Measurements from ENCODE around the gene TMEM178B.
"Not testable (repeated sequence)": the region's sequence is repeated elsewhere in the genome, so short reads cannot be mapped to it uniquely, and the experiment has no call there.

TMEM178B gene

DNA sequence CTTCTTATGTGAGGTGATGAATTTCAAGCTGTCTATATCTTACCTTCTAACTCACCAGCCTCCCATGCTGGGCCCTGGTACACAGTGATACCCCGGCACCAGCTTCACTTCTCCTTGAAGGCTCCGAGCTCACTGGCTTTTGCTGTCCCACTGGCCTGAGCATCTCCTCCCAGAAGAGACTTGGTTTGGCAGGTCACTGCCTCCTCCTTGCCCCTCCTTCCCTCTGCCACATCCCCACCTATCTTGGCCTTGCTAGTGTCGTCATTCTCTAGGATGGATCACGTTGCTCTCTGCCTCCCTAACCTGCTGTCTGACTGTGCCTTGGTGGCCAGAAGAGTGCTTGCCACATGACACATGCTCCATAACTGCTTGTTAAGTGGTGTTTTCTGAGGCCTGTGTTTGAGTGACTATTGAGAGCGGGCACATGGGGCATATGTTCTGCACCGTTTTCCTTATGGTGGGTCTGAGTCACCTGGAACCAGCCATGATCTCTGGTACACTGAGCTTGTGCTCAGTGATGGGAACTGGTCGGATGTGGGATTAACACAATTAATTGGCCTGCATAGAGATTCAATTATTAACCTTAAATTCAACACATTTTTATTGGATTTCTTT is 86.5 kb downstream of the TMEM178B start:
- no peak overlapping the region for H3K4me3 ChIP-seq (ENCODE audit: low read depth, low read length)
- TF ChIP-seq, protein P1, sequence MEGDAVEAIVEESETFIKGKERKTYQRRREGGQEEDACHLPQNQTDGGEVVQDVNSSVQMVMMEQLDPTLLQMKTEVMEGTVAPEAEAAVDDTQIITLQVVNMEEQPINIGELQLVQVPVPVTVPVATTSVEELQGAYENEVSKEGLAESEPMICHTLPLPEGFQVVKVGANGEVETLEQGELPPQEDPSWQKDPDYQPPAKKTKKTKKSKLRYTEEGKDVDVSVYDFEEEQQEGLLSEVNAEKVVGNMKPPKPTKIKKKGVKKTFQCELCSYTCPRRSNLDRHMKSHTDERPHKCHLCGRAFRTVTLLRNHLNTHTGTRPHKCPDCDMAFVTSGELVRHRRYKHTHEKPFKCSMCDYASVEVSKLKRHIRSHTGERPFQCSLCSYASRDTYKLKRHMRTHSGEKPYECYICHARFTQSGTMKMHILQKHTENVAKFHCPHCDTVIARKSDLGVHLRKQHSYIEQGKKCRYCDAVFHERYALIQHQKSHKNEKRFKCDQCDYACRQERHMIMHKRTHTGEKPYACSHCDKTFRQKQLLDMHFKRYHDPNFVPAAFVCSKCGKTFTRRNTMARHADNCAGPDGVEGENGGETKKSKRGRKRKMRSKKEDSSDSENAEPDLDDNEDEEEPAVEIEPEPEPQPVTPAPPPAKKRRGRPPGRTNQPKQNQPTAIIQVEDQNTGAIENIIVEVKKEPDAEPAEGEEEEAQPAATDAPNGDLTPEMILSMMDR (IDR thresholded peaks at IDR 0.05; ENCODE audit: low read depth, low read length, missing control alignments): no peak
- no peak for DNase-seq (ENCODE audit: low read depth)
- in situ Hi-C loops (cut with HindIII; ENCODE audit: low sequenced_read_pairs): no loop called here

DNA sequence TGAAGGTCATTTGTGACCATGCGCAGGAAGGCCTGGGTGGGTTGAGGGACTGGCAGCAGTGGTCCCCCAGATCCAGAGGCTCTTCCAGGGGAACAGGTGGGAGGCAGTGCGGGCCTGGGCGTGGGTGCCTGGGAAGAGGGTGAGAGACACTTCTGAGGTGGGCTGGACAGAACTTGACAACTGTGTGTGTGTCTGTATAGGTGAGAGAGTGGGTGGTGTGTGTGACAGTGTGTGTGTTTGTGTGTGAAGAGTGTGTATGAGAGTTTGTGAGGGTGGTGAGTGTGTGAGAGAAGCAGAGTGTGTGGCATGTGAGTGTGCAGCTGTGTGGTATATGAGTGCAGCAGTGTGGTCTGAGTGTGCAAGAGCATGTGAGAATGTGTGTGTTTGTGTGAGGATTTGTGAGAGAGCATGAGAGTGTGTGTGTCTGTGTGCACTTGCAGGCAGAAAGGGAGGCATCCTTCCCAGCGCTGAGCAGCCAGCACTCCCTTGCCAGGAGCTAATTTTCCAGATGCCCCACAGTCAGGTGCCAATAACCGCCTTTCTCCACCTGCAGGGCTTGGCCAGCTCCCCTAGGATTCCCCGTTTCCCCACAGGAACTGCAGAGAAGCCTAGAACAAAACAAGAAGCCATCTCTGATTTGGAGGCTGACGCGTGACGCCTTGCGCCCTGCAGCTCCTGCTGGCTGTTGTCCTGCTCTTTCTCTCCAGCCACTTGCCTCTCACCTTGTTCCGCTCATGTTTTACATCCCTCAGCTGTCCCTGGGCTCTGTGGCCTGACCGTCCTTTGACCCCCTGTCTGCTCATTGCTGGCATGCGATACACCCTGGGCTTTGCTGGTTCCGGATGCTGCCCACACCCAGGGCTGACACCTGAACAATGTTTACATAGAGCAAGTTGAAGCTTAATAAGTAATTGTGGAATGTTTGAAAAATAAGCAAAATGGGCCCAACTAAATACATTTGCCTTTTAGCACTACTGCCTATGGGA is 88.0 kb downstream of the TMEM178B start:
- in situ Hi-C loops (cut with HindIII; ENCODE audit: low sequenced_read_pairs): no loop called here
- no peak for DNase-seq (ENCODE audit: low read depth)
- TF ChIP-seq, protein P1 (IDR thresholded peaks at IDR 0.05; ENCODE audit: low read depth, low read length, missing control alignments): no peak
- no peak overlapping the region for H3K4me3 ChIP-seq (ENCODE audit: low read depth, low read length)

- DNase-seq (ENCODE audit: low read depth): no peak
- no peak overlapping the region for H3K4me3 ChIP-seq (ENCODE audit: low read depth, low read length)
- TF ChIP-seq, protein P1 (IDR thresholded peaks at IDR 0.05; ENCODE audit: low read depth, low read length, missing control alignments): no peak
- in situ Hi-C loops (cut with HindIII; ENCODE audit: low sequenced_read_pairs): no loop called here
These were observed 91.7 kb downstream of the TMEM178B start for GRCh38 chr7:141165521-141165920.

- no peak overlapping the region for H3K4me3 ChIP-seq (ENCODE audit: low read depth, low read length)
- in situ Hi-C loops (cut with HindIII; ENCODE audit: low sequenced_read_pairs): no loop called here
- no peak for DNase-seq (ENCODE audit: low read depth)
- TF ChIP-seq, protein P1 (IDR thresholded peaks at IDR 0.05; ENCODE audit: low read depth, low read length, missing control alignments): no peak
These were observed 93.1 kb downstream of the TMEM178B start for GRCh38 chr7:141166926-141167325.

DNA sequence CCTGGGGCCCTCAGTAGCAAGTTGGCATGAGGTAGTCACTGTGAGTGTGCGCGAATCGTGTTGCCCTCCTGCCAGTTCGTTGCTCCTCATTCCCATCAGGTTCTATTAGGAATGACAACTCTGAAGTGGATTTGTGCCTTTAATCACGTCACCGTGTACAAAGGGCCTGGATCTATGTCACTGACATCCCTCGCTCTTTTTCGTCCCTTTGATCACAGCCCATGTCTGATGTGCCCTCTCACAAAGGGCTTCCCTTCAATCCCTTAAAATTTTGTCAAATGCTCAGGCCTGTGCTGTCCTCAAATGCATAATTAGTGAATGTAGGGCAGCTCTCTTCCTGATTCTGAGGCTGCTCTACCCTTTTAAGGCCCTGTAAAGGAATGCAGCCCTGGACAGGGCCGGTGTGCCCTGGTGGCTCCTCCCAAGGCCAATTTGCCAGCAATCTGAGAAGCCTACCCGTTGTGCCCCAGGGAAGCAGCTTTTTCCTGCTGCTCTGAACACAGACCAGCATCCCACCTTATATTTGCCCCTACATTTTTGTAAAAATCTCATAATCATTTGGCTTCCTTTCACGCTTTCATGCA is 93.6 kb downstream of the TMEM178B start:
- TF ChIP-seq, protein P1 (IDR thresholded peaks at IDR 0.05; ENCODE audit: low read depth, low read length, missing control alignments): no peak
- H3K4me3 ChIP-seq (ENCODE audit: low read depth, low read length): no peak overlapping the region
- DNase-seq (ENCODE audit: low read depth): no peak
- in situ Hi-C loops (cut with HindIII; ENCODE audit: low sequenced_read_pairs): no loop called here

DNA sequence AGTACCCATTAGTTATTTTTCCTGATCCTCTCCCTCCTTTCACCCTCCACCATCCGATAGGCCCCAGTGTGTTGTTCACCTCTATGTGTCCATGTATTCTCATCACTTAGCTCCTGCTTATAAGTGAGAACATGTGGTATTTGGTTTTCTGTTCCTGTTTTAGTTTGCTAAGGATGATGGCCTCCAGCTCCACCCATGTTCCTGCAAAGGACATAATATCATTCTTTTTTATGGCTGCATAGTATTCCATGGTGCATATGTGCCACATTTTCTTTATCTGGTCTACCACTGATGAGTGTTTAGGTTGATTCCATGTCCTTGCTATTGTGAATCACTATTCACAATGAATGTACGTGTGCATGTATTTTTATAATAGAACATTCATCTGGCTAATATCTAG is 95.3 kb downstream of the TMEM178B start:
- H3K4me3 ChIP-seq (ENCODE audit: low read depth, low read length); DNase-seq (ENCODE audit: low read depth); in situ Hi-C loops (cut with HindIII; ENCODE audit: low sequenced_read_pairs): not testable (repeated sequence)

GRCh38 chr7:141175728-141176127 is 101.9 kb downstream of the TMEM178B start:
- in situ Hi-C loops (cut with HindIII; ENCODE audit: low sequenced_read_pairs); H3K4me3 ChIP-seq (ENCODE audit: low read depth, low read length); DNase-seq (ENCODE audit: low read depth): not testable (repeated sequence)

DNA sequence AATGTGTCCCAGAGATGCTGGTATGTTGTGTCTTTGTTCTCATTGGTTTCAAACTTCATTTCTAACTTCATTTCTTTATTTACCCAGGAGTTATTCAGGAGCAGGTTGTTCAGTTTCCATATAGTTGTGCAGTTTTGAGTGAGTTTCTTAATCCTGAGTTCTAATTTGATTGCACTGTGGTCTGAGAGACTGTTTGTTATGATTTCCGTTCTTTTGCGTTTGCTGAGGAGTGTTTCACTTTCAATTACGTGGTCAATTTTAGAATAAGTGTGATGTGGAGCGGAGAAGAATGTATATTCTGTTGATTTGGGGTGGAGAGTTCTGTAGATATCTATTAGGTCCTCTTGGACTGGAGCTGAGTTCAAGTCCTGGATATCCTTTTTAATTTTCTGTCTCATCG is 103.3 kb downstream of the TMEM178B start:
- in situ Hi-C loops (cut with HindIII; ENCODE audit: low sequenced_read_pairs); H3K4me3 ChIP-seq (ENCODE audit: low read depth, low read length); DNase-seq (ENCODE audit: low read depth): not testable (repeated sequence)
